ENCODE data around the gene ADGRF4.

The ADGRF4 gene

GRCh38 chr6:47701363-47701762 is 3.0 kb downstream of the ADGRF4 start:
- POLR2A ChIA-PET, result no interaction called here
- no peak for TF ChIP-seq TARDBP (IDR thresholded peaks at IDR 0.05)
- TF ChIP-seq HDGF (IDR thresholded peaks at IDR 0.05; ENCODE audit: borderline replicate concordance), result no peak
- TF ChIP-seq LEF1 (IDR thresholded peaks at IDR 0.05; ENCODE audit: borderline replicate concordance), result no peak
- no peak for TF ChIP-seq ARNT (IDR thresholded peaks at IDR 0.05)
- no peak for TF ChIP-seq PKNOX1 (IDR thresholded peaks at IDR 0.05)
- TF ChIP-seq BHLHE40 (IDR thresholded peaks at IDR 0.05; ENCODE audit: borderline replicate concordance), result no peak
- no peak for TF ChIP-seq NFRKB (IDR thresholded peaks at IDR 0.05)
- no peak for TF ChIP-seq CTBP1 (IDR thresholded peaks at IDR 0.05; ENCODE audit: borderline replicate concordance)
- no peak for DNase-seq (ENCODE audit: extremely low spot score)
- CTCF ChIA-PET, result interaction anchor here (0.8 kb wide), 1 partner anchor 70 kb away, joined by 7 read pairs; no protein-coding TSS in a partner anchor

- ChIA-PET CTCF (no interaction called here), POLR2A (no interaction called here)
- TF ChIP-seq PKNOX1 (IDR thresholded peaks at IDR 0.05) (no peak), ARNT (IDR thresholded peaks at IDR 0.05) (no peak), L3MBTL2 (conservative IDR thresholded peaks at IDR 0.05) (no peak), FOXM1 (IDR thresholded peaks at IDR 0.05; ENCODE audit: borderline replicate concordance) (no peak), SUZ12 (IDR thresholded peaks at IDR 0.05) (no peak), FOXA1 (IDR thresholded peaks at IDR 0.05) (no peak), FOXK2 (IDR thresholded peaks at IDR 0.05) (no peak), ELF4 (IDR thresholded peaks at IDR 0.05) (no peak), NFRKB (IDR thresholded peaks at IDR 0.05) (no peak), SP1 (IDR thresholded peaks at IDR 0.05) (no peak), LEF1 (IDR thresholded peaks at IDR 0.05; ENCODE audit: borderline replicate concordance) (no peak), ZNF384 (IDR thresholded peaks at IDR 0.05) (no peak), BHLHE40 (IDR thresholded peaks at IDR 0.05; ENCODE audit: borderline replicate concordance) (no peak), CTBP1 (IDR thresholded peaks at IDR 0.05; ENCODE audit: borderline replicate concordance) (no peak), TARDBP (IDR thresholded peaks at IDR 0.05) (no peak), HDGF (IDR thresholded peaks at IDR 0.05; ENCODE audit: borderline replicate concordance) (no peak)
Observed at GRCh38 chr6:47709160-47709559, 10.8 kb downstream of the ADGRF4 start.

GRCh38 chr6:47710295-47710694 is 11.9 kb downstream of the ADGRF4 start:
- DNase-seq (ENCODE audit: extremely low spot score), result no peak
- no peak for TF ChIP-seq SUZ12 (IDR thresholded peaks at IDR 0.05)
- no peak for TF ChIP-seq SP1 (IDR thresholded peaks at IDR 0.05)
- no peak for TF ChIP-seq FOXK2 (IDR thresholded peaks at IDR 0.05)
- no peak for TF ChIP-seq FOXA1 (IDR thresholded peaks at IDR 0.05)
- TF ChIP-seq FOXM1 (IDR thresholded peaks at IDR 0.05; ENCODE audit: borderline replicate concordance), result no peak
- no peak for TF ChIP-seq CTBP1 (IDR thresholded peaks at IDR 0.05; ENCODE audit: borderline replicate concordance)
- no peak for TF ChIP-seq ELF4 (IDR thresholded peaks at IDR 0.05)
- no peak for TF ChIP-seq LEF1 (IDR thresholded peaks at IDR 0.05; ENCODE audit: borderline replicate concordance)
- no peak for TF ChIP-seq L3MBTL2 (conservative IDR thresholded peaks at IDR 0.05)
- no peak for TF ChIP-seq BHLHE40 (IDR thresholded peaks at IDR 0.05; ENCODE audit: borderline replicate concordance)
- no peak for TF ChIP-seq NFRKB (IDR thresholded peaks at IDR 0.05)
- TF ChIP-seq TARDBP (IDR thresholded peaks at IDR 0.05), result no peak
- POLR2A ChIA-PET, result no interaction called here
- CTCF ChIA-PET, result interaction anchor here (0.6 kb wide), 1 partner anchor 1747 kb away, joined by 3 read pairs; no protein-coding TSS in a partner anchor

More at GRCh38 chr6:47709160-47709559, 10.8 kb downstream of the ADGRF4 start:
- DNase-seq (ENCODE audit: extremely low spot score), result no peak

- POLR2A ChIA-PET, result no interaction called here
- no peak for TF ChIP-seq TARDBP (IDR thresholded peaks at IDR 0.05)
- TF ChIP-seq NFRKB (IDR thresholded peaks at IDR 0.05), result no peak
- TF ChIP-seq HDGF (IDR thresholded peaks at IDR 0.05; ENCODE audit: borderline replicate concordance), result no peak
- TF ChIP-seq ZNF384 (IDR thresholded peaks at IDR 0.05), result no peak
- TF ChIP-seq FOXA1 (IDR thresholded peaks at IDR 0.05), result no peak
- no peak for TF ChIP-seq SP1 (IDR thresholded peaks at IDR 0.05)
- TF ChIP-seq L3MBTL2 (conservative IDR thresholded peaks at IDR 0.05), result no peak
- no peak for TF ChIP-seq FOXK2 (IDR thresholded peaks at IDR 0.05)
- no peak for TF ChIP-seq BHLHE40 (IDR thresholded peaks at IDR 0.05; ENCODE audit: borderline replicate concordance)
- no peak for TF ChIP-seq CTBP1 (IDR thresholded peaks at IDR 0.05; ENCODE audit: borderline replicate concordance)
- TF ChIP-seq PKNOX1 (IDR thresholded peaks at IDR 0.05), result no peak
- TF ChIP-seq ELF4 (IDR thresholded peaks at IDR 0.05), result no peak
- TF ChIP-seq ARNT (IDR thresholded peaks at IDR 0.05), result no peak
- CTCF ChIA-PET, result interaction anchor here (0.7 kb wide), 1 partner anchor 9 kb away, joined by 3 read pairs; no protein-coding TSS in a partner anchor
- no peak for DNase-seq (ENCODE audit: extremely low spot score)
Observed at GRCh38 chr6:47713200-47713599, 14.8 kb downstream of the ADGRF4 start.

- ChIA-PET CTCF (no interaction called here), POLR2A (no interaction called here)
- no peak for DNase-seq (ENCODE audit: extremely low spot score)
- no peak for TF ChIP-seq NFRKB (IDR thresholded peaks at IDR 0.05)
- no peak for TF ChIP-seq CTBP1 (IDR thresholded peaks at IDR 0.05; ENCODE audit: borderline replicate concordance)
- TF ChIP-seq PKNOX1 (IDR thresholded peaks at IDR 0.05), result no peak
- TF ChIP-seq ELF4 (IDR thresholded peaks at IDR 0.05), result no peak
- TF ChIP-seq SP1 (IDR thresholded peaks at IDR 0.05), result no peak
- TF ChIP-seq ZNF384 (IDR thresholded peaks at IDR 0.05), result no peak
- no peak for TF ChIP-seq L3MBTL2 (conservative IDR thresholded peaks at IDR 0.05)
- TF ChIP-seq FOXM1 (IDR thresholded peaks at IDR 0.05; ENCODE audit: borderline replicate concordance), result no peak
- TF ChIP-seq HDGF (IDR thresholded peaks at IDR 0.05; ENCODE audit: borderline replicate concordance), result no peak
- TF ChIP-seq FOXA1 (IDR thresholded peaks at IDR 0.05), result no peak
- TF ChIP-seq LEF1 (IDR thresholded peaks at IDR 0.05; ENCODE audit: borderline replicate concordance), result no peak
- no peak for TF ChIP-seq BHLHE40 (IDR thresholded peaks at IDR 0.05; ENCODE audit: borderline replicate concordance)
- no peak for TF ChIP-seq FOXK2 (IDR thresholded peaks at IDR 0.05)
- no peak for TF ChIP-seq SUZ12 (IDR thresholded peaks at IDR 0.05)
- TF ChIP-seq TARDBP (IDR thresholded peaks at IDR 0.05), result no peak
Observed at GRCh38 chr6:47714802-47715201, 16.4 kb downstream of the ADGRF4 start.

Data from HEK293T (cell line).